ENCODE data around the gene RNF148. TPM values are rescaled to one million over a fixed set of nuclear protein-coding genes. Genes with fewer than 3 reads are reported as not detected.
"Not testable (repeated sequence)": the region's sequence is repeated elsewhere in the genome, so short reads cannot be mapped to it uniquely, and the experiment has no call there.

RNF148 gene
- total RNA-seq, 2 experiments from 2014 or later, result not detected

- POLR2A ChIA-PET, result no interaction called here
- CTCF ChIA-PET, result no interaction called here
Observed at GRCh38 chr7:122691569-122692235, 11.0 kb downstream of the RNF148 start.

- ChIA-PET CTCF (no interaction called here), POLR2A (no interaction called here)
Observed at GRCh38 chr7:122689346-122690109, 13.2 kb downstream of the RNF148 start.

- ChIA-PET POLR2A (no interaction called here), CTCF (no interaction called here)
Observed at GRCh38 chr7:122688400-122688998, 14.2 kb downstream of the RNF148 start.

- ChIA-PET CTCF (no interaction called here), POLR2A (no interaction called here)
Observed at GRCh38 chr7:122686360-122686878, 16.3 kb downstream of the RNF148 start.

- POLR2A ChIA-PET, result no interaction called here
- CTCF ChIA-PET, result no interaction called here
Observed at GRCh38 chr7:122684504-122684903, 18.2 kb downstream of the RNF148 start.

GRCh38 chr7:122682815-122683550 is 19.7 kb downstream of the RNF148 start:
- ChIA-PET CTCF (no interaction called here), POLR2A (no interaction called here)

GRCh38 chr7:122681186-122681585 is 21.5 kb downstream of the RNF148 start:
- POLR2A ChIA-PET, CTCF ChIA-PET: not testable (repeated sequence)

GRCh38 chr7:122679813-122680212 is 22.9 kb downstream of the RNF148 start:
- CTCF ChIA-PET, result no interaction called here
- POLR2A ChIA-PET, result no interaction called here

- POLR2A ChIA-PET, CTCF ChIA-PET: not testable (repeated sequence)
Observed at GRCh38 chr7:122679269-122679709, 23.4 kb downstream of the RNF148 start.

GRCh38 chr7:122677149-122677548 is 25.6 kb downstream of the RNF148 start:
- ChIA-PET POLR2A (no interaction called here), CTCF (no interaction called here)

GRCh38 chr7:122676466-122676865 is 26.3 kb downstream of the RNF148 start:
- ChIA-PET POLR2A (no interaction called here), CTCF (no interaction called here)

GRCh38 chr7:122675621-122676020 is 27.1 kb downstream of the RNF148 start:
- ChIA-PET CTCF (no interaction called here), POLR2A (no interaction called here)

- CTCF ChIA-PET, result no interaction called here
- POLR2A ChIA-PET, result no interaction called here
Observed at GRCh38 chr7:122675011-122675410, 27.7 kb downstream of the RNF148 start.

GRCh38 chr7:122674502-122674901 is 28.2 kb downstream of the RNF148 start:
- POLR2A ChIA-PET, result no interaction called here
- CTCF ChIA-PET, result no interaction called here

- ChIA-PET POLR2A (no interaction called here), CTCF (no interaction called here)
Observed at GRCh38 chr7:122673951-122674350, 28.8 kb downstream of the RNF148 start.

- POLR2A ChIA-PET, result no interaction called here
- CTCF ChIA-PET, result no interaction called here
Observed at GRCh38 chr7:122672536-122672935, 30.2 kb downstream of the RNF148 start.

- CTCF ChIA-PET, result no interaction called here
- POLR2A ChIA-PET, result no interaction called here
Observed at GRCh38 chr7:122663733-122664132, 39.0 kb downstream of the RNF148 start.

GRCh38 chr7:122658856-122659255 is 43.9 kb downstream of the RNF148 start:
- ChIA-PET CTCF (no interaction called here), POLR2A (no interaction called here)

- ChIA-PET POLR2A (no interaction called here), CTCF (no interaction called here)
Observed at GRCh38 chr7:122653685-122654084, 49.0 kb downstream of the RNF148 start.

GRCh38 chr7:122652876-122653275 is 49.8 kb downstream of the RNF148 start:
- ChIA-PET CTCF (no interaction called here), POLR2A (no interaction called here)
